ENCODE data around the gene PSMG3. TPM values are rescaled to one million over a fixed set of nuclear protein-coding genes. Genes with fewer than 3 reads are reported as not detected.

The PSMG3 gene
- total RNA-seq, 1 donor from 2014 or later, result 79.8 TPM

GRCh38 chr7:1538544-1539180 lies 31.2 kb downstream of the PSMG3 start:
- Histone ChIP-seq H3K4me3 (ENCODE audit: low read depth, low read length) (peak overlapping the region; percentile 25), H3K27me3 (ENCODE audit: control insufficient read depth, insufficient read depth, low read length) (no peaks in the 10 kb centered on the region), H3K36me3 (ENCODE audit: control insufficient read depth, insufficient read depth, low read length) (no peaks in the 10 kb centered on the region)
- no peak for DNase-seq (ENCODE audit: low read depth)
- TF ChIP-seq CTCF (IDR thresholded peaks at IDR 0.05; ENCODE audit: insufficient read depth, low read length, poor library complexity, severe bottlenecking), result no peak

- Histone ChIP-seq H3K4me3 (ENCODE audit: low read depth, low read length) (peak overlapping the region; percentile 46), H3K27me3 (ENCODE audit: control insufficient read depth, insufficient read depth, low read length) (no peaks in the 10 kb centered on the region), H3K36me3 (ENCODE audit: control insufficient read depth, insufficient read depth, low read length) (no peaks in the 10 kb centered on the region)
- DNase-seq (ENCODE audit: low read depth), result peak; percentile 91
- TF ChIP-seq CTCF (IDR thresholded peaks at IDR 0.05; ENCODE audit: insufficient read depth, low read length, poor library complexity, severe bottlenecking), result no peak
These were observed 32.1 kb downstream of the PSMG3 start for GRCh38 chr7:1537535-1538412.

GRCh38 chr7:1536743-1537534 lies 32.9 kb downstream of the PSMG3 start:
- H3K36me3 ChIP-seq (ENCODE audit: control insufficient read depth, insufficient read depth, low read length), result no peaks in the 10 kb centered on the region
- no peak for TF ChIP-seq CTCF (IDR thresholded peaks at IDR 0.05; ENCODE audit: insufficient read depth, low read length, poor library complexity, severe bottlenecking)
- H3K4me3 ChIP-seq (ENCODE audit: low read depth, low read length), result peak overlapping the region; percentile 46
- H3K27me3 ChIP-seq (ENCODE audit: control insufficient read depth, insufficient read depth, low read length), result no peaks in the 10 kb centered on the region
- DNase-seq (ENCODE audit: low read depth), result peak; percentile 91

DNA sequence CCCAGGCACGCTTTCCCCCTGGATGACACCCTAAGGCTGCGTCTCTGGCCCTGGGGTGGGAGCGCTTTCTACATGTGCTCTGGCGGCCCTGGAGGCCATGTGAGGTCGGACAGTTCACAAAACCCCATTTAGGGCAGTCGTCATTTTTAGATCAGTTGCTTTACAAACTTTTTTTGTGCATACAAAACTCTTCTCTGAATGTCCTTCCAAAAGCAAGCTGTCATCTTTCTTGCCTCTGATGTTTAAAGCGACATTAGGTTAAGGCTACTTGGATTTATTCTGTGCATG lies 33.4 kb downstream of the PSMG3 start:
- no peak for DNase-seq (ENCODE audit: low read depth)
- Histone ChIP-seq H3K36me3 (ENCODE audit: control insufficient read depth, insufficient read depth, low read length) (no peaks in the 10 kb centered on the region), H3K27me3 (ENCODE audit: control insufficient read depth, insufficient read depth, low read length) (no peaks in the 10 kb centered on the region), H3K4me3 (ENCODE audit: low read depth, low read length) (no peak overlapping the region)
- no peak for TF ChIP-seq CTCF (IDR thresholded peaks at IDR 0.05; ENCODE audit: insufficient read depth, low read length, poor library complexity, severe bottlenecking)

DNA sequence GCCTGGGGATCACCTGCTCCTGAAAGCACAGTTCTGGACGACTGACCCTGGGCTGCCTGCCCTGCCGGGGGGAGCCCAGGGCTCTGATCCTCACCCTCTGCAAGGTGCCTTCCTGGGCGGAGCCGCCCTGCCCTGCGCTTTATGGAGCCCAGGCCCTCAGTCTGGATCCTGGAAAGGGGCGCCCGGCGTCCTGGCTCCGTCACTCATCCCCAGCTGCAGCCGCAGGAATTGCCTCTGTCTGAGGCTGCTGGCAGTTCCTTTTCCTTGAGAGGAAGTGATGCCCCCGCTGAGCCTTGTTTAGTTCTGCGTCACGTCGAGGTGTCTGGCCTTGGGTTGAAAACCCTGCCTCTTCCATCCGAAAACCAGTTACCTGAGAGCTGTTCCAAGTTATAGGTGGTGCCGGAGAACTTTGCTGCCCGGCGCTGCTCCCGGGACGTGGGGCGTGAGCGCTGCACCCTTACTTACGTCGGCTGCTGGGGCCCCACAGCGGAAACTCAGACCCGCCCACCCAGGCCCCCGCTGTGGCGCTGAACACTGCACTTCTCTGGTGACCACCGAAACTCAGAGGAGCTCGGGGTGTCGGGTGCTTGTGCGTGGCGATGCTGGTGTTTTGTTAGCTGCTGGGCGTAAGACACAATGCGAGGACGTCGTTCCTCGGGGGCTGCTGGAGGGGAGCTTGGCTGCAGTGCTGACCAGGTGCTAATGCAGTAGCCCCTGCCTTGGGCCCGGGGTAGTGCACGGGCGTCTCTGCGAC lies 34.0 kb downstream of the PSMG3 start:
- no peak for DNase-seq (ENCODE audit: low read depth)
- Histone ChIP-seq H3K27me3 (ENCODE audit: control insufficient read depth, insufficient read depth, low read length) (no peaks in the 10 kb centered on the region), H3K4me3 (ENCODE audit: low read depth, low read length) (no peak overlapping the region), H3K36me3 (ENCODE audit: control insufficient read depth, insufficient read depth, low read length) (no peaks in the 10 kb centered on the region)
- TF ChIP-seq CTCF (IDR thresholded peaks at IDR 0.05; ENCODE audit: insufficient read depth, low read length, poor library complexity, severe bottlenecking), result no peak

Measured in kidney epithelial cell (primary cell).